ENCODE data around the gene USP24.
"Not testable (repeated sequence)": the region's sequence is repeated elsewhere in the genome, so short reads cannot be mapped to it uniquely, and the experiment has no call there.

USP24 gene

DNA sequence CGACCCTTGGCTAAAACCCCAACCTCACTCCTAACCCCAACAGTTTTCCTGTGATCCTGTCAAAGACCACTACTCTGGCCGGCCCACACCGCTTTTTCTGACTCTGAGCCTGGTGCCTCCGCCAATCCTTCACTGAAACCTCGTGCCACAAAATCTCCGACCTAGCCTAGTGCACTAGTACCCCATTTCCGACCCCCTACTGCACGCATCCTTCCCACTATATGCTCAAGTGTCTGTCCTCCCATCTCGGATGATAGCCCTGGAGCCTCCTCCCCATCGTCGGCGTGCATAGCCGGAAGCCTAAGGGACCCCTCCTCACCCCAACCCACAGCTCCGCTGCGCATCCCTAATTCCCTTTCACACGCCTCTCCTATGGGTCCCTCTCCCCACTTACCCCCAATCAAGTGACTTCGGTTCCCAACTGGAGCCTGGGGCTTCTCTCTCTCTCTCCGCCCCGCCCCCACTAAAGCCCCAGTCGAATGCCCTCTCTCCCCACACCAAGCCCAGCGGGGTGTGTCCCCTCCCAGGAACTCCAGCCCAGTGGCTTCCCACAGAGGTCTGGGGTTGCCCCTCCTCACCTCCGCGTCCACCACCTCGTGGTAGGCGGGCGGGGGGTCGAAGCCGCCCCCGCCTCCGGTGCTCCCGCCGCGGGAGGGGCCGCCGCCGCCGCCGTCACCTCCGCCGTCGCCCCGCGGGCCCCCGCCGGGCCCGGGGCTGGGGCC, 791 bp downstream of the USP24 start:
- Mint-ChIP-seq H3K4me3 (peak overlapping the region; percentile 86), H3K27ac (peak overlapping the region; percentile 90), H3K4me1 (ENCODE audit: low read depth) (peaks cover 77% of the 10 kb centered on the region), H3K27me3 (no peaks in the 10 kb centered on the region), H3K9me3 (no peaks in the 10 kb centered on the region), H3K36me3 (ENCODE audit: low read depth) (peaks cover 11% of the 10 kb centered on the region)

DNA sequence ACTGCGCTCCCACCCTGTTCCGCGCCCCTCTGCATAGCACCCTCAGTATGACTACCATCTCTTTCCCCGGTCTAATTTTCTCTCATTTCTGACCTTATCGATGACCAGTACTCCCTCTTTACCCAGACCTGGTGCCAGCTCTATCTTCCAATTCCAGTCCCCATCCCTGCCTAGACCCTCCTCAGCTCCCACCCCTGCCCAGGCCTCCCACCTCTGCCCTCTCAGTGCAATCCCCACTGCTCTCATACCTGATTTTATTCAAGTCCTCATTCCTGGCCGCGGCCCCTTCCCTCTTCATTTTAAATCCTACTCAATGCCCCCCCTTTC, 1.3 kb downstream of the USP24 start:
- peak overlapping the region; percentile 90 for H3K27ac Mint-ChIP-seq
- H3K4me1 Mint-ChIP-seq (ENCODE audit: low read depth): peaks cover 78% of the 10 kb centered on the region
- no peaks in the 10 kb centered on the region for H3K27me3 Mint-ChIP-seq
- peaks cover 11% of the 10 kb centered on the region for H3K36me3 Mint-ChIP-seq (ENCODE audit: low read depth)
- H3K4me3 Mint-ChIP-seq: peak overlapping the region; percentile 86
- no peaks in the 10 kb centered on the region for H3K9me3 Mint-ChIP-seq

DNA sequence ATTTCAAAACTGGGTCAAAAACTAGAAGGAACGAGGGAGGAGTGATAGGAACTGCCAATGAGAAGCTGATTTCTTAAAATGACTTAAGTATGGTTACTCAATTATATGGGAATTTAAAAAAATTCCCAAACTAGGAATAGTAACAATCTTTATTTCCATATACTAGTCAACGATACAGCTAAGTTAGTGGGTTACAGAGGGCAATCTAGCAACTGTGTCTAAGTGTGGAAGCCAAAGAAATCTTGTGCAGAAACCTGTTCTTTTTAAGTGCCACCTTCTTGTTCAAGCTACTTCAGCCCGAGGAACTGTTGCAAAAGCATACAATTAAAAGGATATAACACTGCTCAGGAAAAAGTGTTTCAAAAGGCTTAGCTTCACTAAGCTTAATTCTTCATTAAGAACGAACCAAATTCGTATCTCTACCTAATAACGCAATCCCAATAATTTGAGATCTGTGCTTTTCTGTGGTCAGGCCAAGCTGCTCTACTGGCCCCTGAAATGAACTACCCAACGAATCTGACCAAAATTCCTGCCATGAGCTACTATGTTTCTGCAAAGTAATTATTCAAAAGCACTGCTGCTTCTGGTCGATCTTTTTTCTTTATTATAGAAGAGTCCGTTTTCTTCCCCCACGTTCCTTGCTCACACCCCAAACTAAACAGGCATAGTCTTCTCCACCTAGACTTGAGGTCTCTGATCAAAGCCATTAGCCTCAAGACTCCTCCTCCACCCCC, 1.8 kb downstream of the USP24 start:
- Mint-ChIP-seq H3K27ac (peak overlapping the region; percentile 90), H3K9me3 (no peaks in the 10 kb centered on the region), H3K27me3 (no peaks in the 10 kb centered on the region), H3K4me3 (peak overlapping the region; percentile 86), H3K36me3 (ENCODE audit: low read depth) (peaks cover 11% of the 10 kb centered on the region), H3K4me1 (ENCODE audit: low read depth) (peaks cover 77% of the 10 kb centered on the region)

DNA sequence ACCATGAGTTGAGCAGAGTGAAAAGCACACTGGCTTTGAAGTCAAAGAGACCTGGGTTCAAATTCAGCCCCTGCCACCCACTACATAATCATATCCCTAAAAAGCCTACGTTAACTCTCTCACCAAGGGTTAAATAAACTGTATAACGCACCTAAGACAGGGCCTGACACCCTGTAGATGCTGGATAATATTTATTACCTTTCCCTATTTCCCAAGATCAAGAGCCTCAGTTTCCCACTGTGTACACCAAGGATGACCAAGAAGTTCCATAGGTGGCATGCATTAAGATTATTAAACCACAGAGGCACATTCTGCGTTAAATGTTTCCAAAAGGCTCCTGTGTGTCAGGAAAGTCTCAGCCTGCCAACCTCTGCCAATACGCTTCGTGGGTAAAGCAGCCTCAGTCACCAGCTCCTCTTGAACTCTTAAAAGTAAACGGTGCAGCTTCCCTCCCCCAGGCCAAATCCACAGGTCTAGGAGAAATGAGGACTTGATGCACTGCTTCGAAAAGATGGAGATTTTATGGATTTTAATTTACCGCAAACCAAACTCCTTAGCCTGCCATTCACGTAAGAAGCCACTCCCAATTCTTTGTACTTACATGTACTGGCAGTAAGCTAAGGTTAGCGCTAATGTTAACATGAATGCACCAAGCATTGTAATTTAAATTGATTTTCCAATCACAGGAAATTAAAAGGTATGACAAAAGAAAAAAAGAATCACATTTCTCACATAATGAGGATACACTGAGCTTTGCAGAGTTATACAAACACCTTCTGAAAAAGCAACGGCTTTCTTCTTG, 2.6 kb downstream of the USP24 start:
- Mint-ChIP-seq H3K4me1 (ENCODE audit: low read depth) (peaks cover 75% of the 10 kb centered on the region), H3K27ac (peak overlapping the region; percentile 90), H3K9me3 (no peaks in the 10 kb centered on the region), H3K27me3 (no peaks in the 10 kb centered on the region), H3K4me3 (peak overlapping the region; percentile 86), H3K36me3 (ENCODE audit: low read depth) (peaks cover 15% of the 10 kb centered on the region)

DNA sequence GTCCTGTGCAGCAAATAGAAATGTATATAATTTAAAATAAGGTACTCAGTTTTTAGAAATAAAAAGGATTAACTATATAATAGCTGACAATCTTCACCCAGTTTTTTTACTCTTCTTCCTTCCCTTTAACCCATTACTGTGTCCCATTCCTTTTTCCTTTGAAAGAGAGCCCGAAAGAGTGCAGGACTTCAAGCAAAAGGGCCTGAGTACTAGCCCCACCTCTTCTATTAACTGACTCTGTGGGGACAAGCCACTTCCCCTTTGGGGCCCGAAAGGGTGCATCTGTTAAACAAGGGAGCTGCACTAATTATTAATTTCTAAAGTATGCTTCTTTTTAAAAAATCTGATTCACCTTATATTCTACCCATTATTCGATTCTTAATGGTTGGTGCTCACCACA, 3.3 kb downstream of the USP24 start:
- peak overlapping the region; percentile 73 for H3K27ac Mint-ChIP-seq
- peak overlapping the region; percentile 86 for H3K4me3 Mint-ChIP-seq
- H3K36me3 Mint-ChIP-seq (ENCODE audit: low read depth): peaks cover 18% of the 10 kb centered on the region
- peaks cover 71% of the 10 kb centered on the region for H3K4me1 Mint-ChIP-seq (ENCODE audit: low read depth)
- H3K27me3 Mint-ChIP-seq: no peaks in the 10 kb centered on the region
- no peaks in the 10 kb centered on the region for H3K9me3 Mint-ChIP-seq

DNA sequence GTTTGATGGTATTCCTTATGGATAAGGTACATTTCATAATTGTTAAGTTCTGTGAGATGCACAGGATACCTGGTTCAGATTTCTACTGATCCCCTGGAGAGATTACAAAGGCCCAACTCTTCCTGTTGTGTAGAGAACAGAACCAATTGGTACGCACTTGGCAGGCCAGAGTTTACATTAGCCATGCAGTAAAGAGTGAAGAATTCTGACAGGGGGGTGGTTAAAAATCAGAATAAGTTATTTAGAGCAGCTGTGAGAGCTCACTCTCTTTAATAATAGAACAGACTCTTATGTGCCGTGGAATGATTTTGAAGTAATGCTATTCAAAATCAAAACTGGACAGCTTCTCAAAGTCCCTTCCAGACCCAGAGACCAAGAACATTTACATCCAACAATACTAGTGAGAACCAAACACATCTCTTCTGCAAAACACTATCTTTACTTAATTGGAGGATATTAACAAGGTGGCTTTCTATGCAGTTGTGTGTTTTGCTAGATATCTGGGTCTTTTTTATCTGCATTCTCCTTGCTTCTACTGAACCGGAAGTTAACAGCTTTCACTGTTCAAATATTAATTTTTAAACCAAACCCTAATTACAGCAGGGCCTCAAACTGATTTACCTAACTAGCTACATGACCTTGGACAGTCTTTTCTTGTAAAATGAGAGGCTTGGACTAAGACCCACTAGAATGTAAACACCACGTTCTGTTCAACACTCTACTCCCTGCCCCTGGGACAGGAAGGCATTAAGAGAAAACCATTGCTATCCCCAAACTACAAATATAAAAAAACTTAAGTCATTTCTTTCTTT, 4.0 kb downstream of the USP24 start:
- no peaks in the 10 kb centered on the region for H3K9me3 Mint-ChIP-seq
- peak overlapping the region; percentile 75 for H3K27ac Mint-ChIP-seq
- no peaks in the 10 kb centered on the region for H3K27me3 Mint-ChIP-seq
- H3K4me1 Mint-ChIP-seq (ENCODE audit: low read depth): peaks cover 71% of the 10 kb centered on the region
- peaks cover 25% of the 10 kb centered on the region for H3K36me3 Mint-ChIP-seq (ENCODE audit: low read depth)
- H3K4me3 Mint-ChIP-seq: peak overlapping the region; percentile 86

DNA sequence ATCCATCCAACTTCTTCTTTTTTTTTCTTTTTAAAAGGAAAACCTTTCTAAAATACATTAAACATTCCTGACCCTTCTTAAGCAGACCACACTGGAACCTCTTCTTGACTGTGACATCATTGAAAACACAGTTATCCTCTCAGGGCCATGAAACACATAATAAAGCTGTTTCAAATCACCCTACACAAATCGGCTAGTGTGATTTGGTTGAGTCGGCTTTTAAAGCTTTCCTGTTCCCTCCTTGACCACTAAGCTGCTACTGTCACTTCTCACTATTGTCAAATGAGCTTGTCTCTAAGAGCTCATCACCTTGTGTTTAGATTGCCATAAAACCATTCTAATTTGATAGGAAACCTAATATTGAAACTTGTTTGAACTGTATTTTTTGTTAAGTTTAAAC, 5.9 kb downstream of the USP24 start:
- H3K4me1 Mint-ChIP-seq (ENCODE audit: low read depth): peaks cover 84% of the 10 kb centered on the region
- H3K4me3 Mint-ChIP-seq: peak overlapping the region; percentile 32
- H3K9me3 Mint-ChIP-seq: no peaks in the 10 kb centered on the region
- peak overlapping the region; percentile 53 for H3K27ac Mint-ChIP-seq
- no peaks in the 10 kb centered on the region for H3K27me3 Mint-ChIP-seq
- H3K36me3 Mint-ChIP-seq (ENCODE audit: low read depth): peaks cover 29% of the 10 kb centered on the region

DNA sequence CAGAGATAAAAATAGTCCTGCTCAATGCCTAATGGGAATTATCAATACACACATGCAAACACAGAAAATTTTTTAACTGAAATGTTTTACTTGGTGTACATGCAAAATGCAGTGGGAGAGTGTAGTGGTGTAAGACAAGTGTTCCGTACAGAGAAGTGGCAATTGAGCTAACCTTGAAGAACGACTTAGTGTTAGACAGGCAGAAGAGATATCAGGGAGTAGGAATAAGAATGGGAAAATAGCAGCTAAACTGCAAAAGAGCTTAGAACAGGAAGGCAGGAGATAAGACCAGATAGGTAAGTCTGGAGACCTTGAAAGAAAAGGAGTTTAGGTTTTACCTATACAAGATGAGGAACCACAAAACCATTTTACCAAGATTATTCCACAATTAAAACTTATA, 9.0 kb downstream of the USP24 start:
- H3K4me1 Mint-ChIP-seq (ENCODE audit: low read depth): peaks cover 88% of the 10 kb centered on the region
- peaks cover 30% of the 10 kb centered on the region for H3K36me3 Mint-ChIP-seq (ENCODE audit: low read depth)
- peak overlapping the region; percentile 53 for H3K27ac Mint-ChIP-seq
- H3K27me3 Mint-ChIP-seq: no peaks in the 10 kb centered on the region
- no peak overlapping the region for H3K4me3 Mint-ChIP-seq
- no peaks in the 10 kb centered on the region for H3K9me3 Mint-ChIP-seq

DNA sequence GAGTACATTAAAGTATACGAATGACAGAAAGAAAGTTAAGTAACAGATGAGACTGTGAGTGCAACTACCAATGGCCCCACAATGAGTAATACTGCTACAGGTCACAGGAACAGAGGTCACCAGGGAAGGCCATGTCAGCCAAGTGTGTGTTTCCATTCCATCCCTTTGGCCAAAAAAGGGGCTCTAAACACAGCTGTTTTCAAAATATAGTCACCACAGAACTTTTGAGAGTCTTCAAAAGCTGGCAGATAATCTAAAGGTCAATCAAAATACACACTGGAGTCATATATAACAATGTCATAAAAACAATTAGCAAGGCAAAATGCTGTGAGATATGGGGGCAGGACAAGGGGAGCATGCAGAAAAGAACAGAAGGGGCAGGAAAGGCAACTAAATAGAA, 10.2 kb downstream of the USP24 start:
- peaks cover 86% of the 10 kb centered on the region for H3K4me1 Mint-ChIP-seq (ENCODE audit: low read depth)

DNA sequence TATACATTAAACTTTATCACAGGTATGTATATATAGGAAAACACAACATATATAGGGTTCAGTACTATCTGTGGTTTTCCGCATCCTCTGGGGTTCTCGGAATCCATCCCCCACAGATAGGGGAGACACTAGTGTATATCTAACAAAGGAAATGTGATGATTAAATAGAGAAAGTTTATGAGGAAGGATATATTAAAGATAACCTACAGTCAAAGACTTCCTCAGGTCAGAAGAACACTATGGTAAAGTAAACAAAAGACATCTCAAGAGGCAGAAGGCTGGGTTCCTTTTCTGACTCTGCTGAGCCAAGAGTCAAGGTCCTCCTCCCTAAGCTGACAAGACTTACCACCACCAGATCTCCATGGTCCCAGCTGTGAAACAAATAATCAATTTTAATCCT, 12.1 kb downstream of the USP24 start:
- Mint-ChIP-seq H3K4me3 (peak overlapping the region; percentile 38), H3K27ac (peak overlapping the region; percentile 75), H3K9me3 (no peaks in the 10 kb centered on the region), H3K4me1 (ENCODE audit: low read depth) (peaks cover 86% of the 10 kb centered on the region), H3K27me3 (no peaks in the 10 kb centered on the region), H3K36me3 (ENCODE audit: low read depth) (peaks cover 50% of the 10 kb centered on the region)

More for the DNA sequence above, 10.2 kb downstream of the USP24 start:
- Mint-ChIP-seq H3K27me3 (no peaks in the 10 kb centered on the region), H3K9me3 (no peaks in the 10 kb centered on the region), H3K36me3 (ENCODE audit: low read depth) (peaks cover 33% of the 10 kb centered on the region), H3K4me3 (peak overlapping the region; percentile 30), H3K27ac (peak overlapping the region; percentile 88)

DNA sequence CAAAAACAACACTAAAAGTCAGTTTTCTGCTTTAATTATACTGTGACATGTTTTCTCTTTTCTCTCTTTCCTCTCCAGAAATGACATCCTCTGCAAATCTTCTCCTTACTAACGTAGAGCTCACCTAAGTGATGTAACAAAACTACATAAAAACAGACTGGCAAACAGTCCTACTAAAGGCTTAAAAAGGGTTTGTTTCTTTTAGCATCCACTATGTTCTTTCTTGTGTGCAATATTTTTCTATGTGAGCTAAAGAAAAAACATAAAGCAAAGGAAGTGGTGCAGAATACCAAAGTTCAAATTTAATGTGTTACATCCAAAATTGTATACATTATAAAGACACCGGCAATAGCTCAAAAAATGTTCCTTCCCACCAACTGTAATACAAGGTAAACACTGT, 14.5 kb downstream of the USP24 start:
- H3K9me3 Mint-ChIP-seq: no peaks in the 10 kb centered on the region
- H3K4me3 Mint-ChIP-seq: peak overlapping the region; percentile 8
- peaks cover 38% of the 10 kb centered on the region for H3K36me3 Mint-ChIP-seq (ENCODE audit: low read depth)
- H3K27me3 Mint-ChIP-seq: no peaks in the 10 kb centered on the region
- no peak overlapping the region for H3K27ac Mint-ChIP-seq
- H3K4me1 Mint-ChIP-seq (ENCODE audit: low read depth): peaks cover 92% of the 10 kb centered on the region

DNA sequence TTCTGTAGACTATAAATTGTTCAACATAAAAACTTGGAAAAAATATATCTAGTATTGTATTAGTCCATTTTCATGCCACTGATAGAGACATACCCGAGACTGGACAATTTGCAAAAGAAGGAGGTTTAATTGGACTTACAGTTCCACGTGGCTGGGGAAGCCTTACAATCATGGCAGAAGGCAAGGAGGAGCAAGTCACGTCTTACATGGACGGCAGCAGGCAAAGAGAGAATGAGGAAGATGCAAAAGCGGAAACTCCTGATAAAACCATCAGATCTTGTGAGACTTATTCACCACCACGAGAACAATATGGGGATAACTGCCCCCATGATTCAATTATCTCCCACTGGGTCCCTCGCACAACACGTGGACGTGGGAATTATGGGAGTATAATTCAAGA, 15.4 kb downstream of the USP24 start:
- H3K27ac Mint-ChIP-seq, H3K27me3 Mint-ChIP-seq, H3K4me3 Mint-ChIP-seq, H3K9me3 Mint-ChIP-seq: not testable (repeated sequence)
- H3K4me1 Mint-ChIP-seq (ENCODE audit: low read depth): peaks cover 93% of the 10 kb centered on the region
- H3K36me3 Mint-ChIP-seq (ENCODE audit: low read depth): peaks cover 38% of the 10 kb centered on the region

DNA sequence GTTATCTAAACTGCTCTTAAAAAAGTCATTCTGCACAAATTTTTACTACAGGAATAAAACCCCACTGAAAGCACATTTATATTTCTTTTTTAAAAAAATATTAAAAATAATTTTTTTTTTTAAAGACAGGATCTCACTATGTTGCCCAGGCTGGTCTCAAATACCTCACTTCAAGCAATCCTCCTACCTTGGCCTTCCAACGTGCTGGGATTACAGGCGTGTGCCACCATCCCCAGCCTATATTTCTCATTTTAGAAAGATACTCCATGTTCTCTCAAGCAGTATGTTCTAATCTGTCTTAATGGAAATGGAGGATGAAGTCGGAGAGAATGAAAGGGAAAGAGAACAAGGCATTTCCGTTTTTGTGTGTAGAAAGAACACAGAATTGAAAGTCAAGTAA, 17.1 kb downstream of the USP24 start:
- Mint-ChIP-seq H3K9me3 (no peaks in the 10 kb centered on the region), H3K27ac (no peak overlapping the region), H3K36me3 (ENCODE audit: low read depth) (peaks cover 38% of the 10 kb centered on the region), H3K4me3 (no peak overlapping the region), H3K27me3 (no peaks in the 10 kb centered on the region), H3K4me1 (ENCODE audit: low read depth) (peaks cover 92% of the 10 kb centered on the region)

DNA sequence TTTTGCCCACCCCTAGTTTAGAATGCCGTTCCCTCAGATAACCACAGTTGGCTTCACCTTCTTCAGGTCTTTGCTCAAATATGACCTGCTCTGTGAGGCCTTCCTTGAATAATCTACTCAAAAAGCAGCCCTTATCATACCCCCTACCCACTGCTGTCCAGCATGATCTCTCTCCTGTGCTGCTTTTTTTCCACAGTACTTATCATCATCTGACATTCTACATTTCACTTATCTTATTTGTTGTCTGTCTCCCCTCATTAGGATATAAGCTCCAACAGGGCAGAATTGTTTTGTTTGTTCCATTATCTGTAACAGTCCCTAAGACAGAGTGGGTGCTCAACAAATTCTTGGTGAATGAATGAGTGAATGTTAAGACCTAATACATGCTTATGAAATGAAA, 18.1 kb downstream of the USP24 start:
- H3K4me3 Mint-ChIP-seq: no peak overlapping the region
- no peaks in the 10 kb centered on the region for H3K9me3 Mint-ChIP-seq
- no peak overlapping the region for H3K27ac Mint-ChIP-seq
- H3K4me1 Mint-ChIP-seq (ENCODE audit: low read depth): peaks cover 90% of the 10 kb centered on the region
- H3K27me3 Mint-ChIP-seq: no peaks in the 10 kb centered on the region
- peaks cover 37% of the 10 kb centered on the region for H3K36me3 Mint-ChIP-seq (ENCODE audit: low read depth)
